CD4-positive, alpha-beta T cell treated with Interleukin-10 for 1 hour (primary cell): Measurements from ENCODE around the gene MEGF11.
A peak's percentile ranks its signal among the peaks of the same experiment; 100 is the strongest.

ENCODE experiments used
- DNase-seq: peaks from one replicate; pipeline ENCODE4 v3.0.0-alpha.2; 2020

The MEGF11 gene

DNA sequence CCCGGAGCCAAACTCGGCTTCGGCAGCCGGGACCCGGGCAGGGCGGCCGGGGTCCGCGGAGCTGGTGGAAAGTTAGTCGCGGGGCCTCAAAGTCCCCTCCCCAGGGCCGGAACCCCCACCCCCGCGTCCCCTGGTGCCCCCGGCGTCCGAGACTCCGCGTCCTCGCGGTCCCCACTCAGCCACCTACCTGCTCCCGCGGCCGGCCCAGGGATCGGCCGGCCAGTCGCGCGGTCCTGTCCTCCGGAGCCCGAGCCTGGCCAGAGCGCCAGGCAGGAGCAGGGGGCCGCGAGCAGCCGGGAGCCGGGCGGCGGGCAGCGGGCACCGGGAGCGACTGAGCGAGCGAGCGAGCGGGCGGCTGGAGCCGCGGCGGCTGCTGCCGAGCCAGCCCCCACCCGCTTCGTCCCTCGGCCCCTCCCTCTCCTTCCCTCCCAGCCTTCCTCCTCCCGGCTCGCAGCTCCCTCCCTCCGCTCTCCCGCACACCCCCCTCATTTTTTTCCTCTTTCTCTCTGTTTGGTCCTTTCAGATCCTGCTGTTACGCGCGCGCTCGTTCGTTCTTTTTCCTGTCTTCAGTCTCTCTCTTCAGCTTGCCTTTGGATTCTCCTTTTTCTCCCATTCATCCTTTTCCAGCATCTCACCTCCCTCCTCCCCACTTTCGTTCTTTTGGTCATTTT, at the start of gene MEGF11:
MEGF11 (minus strand) TSS at position 333 of the 671 bp plus-strand sequence. CDS start 125,347 bp downstream, outside the sequence.
- DNase-seq = no peak

DNA sequence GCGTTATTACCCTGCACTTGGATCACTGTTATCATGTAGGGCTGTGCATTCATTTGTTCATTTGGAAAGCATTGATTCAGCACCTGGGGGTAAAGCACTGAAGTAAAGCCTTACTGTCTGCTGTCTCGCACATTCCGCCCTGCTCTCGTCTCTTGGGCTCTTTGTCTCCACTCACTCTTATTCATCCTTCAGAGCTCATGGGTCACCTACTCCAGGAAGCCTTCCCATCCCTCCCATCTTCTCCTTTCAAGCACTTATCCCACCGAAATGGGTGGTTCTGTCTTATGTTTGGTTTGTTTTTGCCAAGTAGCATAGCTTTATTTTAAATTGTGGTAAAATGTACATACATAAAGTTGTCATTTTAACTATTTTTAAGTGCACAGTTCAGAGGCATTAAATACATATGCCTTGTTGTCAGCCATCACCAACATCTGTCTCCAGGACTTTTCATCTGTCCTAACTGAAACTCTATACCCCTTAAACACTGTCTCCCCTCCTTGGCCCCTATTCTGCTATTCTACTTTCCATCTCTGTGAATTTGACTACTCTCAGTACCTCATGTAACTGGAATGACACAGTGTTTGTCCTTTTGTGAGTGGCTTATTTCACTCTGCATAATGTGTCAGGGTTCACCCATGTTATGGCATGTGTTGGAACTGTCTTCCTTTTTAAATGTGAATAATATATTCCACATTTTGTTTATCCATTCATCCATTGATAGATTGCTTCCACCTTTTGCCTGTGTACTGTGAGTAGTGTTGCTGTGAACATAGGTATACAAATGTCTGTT, 49.1 kb upstream of the MEGF11 start:
- DNase-seq = no peak

DNA sequence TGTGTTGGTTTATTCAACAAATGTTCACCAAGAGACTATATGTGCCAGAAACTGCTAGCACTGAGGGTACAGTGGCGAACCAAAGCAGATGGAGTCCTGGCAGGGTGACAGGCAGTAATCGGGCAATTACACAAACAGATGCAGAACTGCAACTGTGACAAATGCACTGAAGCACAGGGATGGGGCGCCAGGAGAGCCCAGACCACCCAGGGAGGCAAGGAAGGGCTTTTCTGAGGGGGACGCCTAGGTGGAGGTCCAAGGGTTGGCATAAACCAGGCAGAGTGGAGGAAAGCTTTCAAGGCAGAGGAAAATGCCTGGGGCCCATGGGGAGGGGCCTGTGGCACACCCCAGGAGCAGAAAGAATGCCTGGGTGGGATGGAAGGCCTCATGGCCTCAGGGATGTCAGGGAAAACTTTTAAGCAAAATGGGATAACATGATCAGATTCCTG, 45.3 kb upstream of the MEGF11 start:
- no peak for DNase-seq

DNA sequence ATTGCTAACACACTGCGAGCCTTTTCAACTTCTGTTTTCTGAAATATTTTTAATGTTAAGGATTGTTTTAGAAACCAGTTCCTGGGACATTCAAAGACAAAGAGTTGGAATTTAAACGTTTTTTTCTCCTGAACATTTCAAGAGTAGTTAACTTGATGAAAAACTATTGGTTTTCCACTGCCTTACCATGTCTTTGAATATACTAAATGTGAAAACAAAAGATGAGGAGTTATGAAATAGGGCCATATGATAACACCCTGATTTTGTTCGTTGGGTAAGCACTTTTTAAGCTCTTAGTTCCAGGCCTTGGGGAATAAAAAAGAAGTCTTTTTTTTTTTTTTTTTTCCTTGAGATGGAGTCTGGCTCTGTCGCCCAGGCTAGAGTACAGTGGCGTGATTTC, 42.6 kb upstream of the MEGF11 start:
- DNase-seq = no peak

DNA sequence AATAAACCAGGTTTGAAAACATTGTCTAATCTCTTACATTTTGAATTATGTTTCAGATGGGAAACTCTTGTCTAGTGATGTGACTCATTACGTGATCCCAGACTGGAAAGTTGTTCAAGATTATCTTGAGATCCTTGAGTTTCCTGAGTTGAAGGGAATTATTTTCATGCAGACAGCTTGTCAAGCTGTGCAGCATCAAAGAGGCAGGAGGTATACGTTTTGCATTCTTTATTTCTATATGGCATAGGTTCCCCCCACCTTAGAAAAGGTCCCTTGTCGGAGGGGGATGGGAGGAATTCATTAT, 41.3 kb upstream of the MEGF11 start:
- no peak for DNase-seq

DNA sequence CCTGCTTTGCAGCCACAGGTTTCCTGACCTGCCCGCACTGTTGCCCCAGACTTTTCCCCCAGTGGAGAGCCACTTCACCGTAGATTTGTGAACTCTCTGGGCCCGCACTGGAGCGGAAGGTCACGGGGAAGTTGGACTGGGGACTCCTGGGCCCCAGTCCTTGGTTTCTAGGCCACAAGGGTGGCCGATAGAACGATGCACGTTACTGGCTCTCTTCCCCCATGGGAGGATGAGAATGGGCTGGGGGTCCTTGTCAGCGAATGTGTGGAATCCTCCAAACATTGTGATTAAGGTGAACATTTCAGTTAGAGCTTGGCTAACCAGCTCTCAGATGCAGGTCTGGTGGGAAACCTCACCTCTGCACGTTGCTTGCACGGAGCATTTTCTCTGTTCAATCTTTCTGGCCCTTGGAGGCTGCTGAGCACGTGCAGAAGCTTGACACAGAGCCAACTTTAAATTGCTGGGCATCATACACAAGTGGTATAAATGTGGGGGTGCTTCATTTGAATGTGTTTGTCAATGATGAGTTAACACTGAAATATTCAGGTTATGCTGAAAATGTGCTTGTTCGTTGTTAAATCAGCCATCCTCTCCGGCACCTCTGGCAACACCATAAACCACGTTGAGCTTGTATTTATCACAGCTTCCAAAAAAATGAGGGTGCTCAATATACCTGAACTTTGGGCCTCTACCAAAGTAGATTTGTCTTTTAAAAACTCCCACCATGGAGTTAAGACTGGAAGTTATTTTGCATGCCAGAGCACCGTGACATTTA, 40.8 kb upstream of the MEGF11 start:
- peak; percentile 23 for DNase-seq

DNA sequence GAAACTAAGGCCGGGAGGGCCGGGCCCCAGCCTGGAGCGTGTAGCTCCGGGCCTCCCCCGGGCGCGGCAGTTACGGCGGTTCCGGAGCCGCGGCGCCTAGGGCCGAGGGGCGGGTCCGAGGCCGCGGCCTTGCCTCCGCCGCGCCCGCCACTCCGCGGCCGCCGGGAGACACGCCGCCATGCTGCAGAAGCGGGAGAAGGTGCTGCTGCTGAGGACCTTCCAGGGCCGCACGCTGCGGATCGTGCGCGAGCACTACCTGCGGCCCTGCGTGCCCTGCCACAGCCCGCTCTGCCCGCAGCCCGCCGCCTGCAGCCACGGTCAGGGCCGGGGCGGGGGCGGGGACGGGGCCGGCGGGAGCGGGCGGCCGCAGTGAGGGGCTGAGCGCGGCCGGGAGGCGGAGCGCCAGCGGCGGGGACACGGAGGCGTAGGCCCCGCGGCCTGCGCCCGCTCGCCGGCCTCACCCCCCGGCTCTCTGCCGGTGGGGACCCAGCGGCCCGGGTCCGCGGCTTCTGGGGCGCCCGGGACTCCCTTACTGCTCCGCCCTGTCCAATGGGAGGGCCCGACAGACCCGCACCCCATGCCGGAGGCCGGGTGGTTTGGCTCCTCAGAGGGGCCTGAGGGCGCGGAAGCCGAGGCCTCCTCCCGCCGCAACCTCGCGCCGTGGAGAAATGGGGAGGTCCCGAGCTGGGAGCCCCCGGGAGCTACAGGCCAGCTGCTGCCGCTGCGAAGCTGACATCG, 40.0 kb upstream of the MEGF11 start, which contains the start of gene DIS3L:
DIS3L (plus strand) TSS at position 150 of the 738 bp plus-strand sequence; CDS start at position 179, 29 bp downstream.
- peak; percentile 66 for DNase-seq

DNA sequence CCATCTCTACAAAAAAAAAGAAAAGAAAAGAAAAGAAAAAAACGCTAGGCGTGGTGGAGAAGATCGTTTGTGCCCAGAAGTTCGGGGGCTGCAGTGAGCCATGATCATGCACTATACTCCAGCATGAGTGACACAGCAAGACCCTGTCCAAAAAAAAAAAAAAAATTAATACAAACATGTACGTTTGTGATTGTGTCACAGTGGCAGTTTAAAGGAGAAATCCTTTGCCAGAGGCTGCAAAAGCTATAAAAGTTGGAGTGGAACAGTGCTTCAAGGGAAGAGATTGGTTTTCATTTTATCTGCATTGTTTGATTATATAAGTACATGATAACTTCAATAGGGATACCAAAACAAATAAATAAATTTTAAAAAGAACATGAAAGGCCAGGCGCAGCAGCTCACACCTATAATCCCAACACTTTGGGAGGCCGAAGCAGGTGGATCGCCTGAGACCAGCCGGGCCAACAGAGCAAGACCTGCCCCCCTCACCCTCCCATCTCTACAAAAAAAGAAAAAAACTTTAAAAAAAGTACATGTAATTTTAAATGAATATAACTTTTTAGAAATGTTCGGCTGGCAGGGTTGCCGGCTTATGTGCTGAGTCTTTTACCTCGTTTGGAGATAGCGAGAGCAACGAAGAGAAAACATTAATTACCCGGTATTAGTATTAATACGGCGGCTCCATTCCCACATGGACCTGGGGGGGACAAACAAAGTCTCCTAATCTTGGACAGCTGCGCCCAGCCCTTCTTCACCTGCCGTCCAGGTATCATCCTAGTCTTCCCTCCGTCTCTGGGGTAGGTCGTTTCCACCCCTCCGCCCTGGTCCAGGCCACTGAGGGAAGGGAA, 39.2 kb upstream of the MEGF11 start:
- peak; percentile 2 for DNase-seq

DNA sequence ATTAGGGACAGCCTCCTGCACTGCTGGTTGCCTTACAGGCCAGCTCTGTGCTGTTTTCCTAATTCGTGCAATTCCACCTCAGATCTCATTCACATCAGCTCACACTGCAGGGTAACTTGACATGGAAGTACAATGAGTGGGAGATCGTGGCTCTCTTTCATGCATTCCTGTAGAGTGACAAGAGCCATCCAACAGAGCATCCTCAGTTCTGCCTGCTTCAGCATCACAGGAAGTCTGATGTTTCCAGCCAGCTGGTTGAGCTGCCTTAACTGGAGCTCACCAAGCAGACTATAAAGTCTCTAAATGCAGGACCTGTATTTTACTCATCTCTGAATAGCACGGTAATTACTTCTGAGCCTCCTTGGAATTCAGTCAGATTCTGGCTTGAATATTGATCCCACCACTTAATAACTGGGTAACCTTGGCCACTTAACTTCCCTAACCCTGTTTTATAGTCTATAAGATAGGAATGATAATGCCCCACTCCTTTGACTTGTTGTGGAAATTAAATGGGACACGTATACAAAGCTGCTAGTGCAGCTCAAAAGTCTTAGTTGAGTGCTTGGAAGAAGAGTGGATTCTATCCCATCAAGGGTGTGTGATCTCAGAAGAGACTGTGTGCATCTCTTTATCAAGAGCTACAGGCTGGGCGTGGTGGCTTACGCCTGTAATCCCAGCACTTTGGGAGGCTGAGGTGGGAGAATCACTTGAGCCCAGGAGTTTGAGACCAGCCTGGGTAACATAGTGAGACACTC, 38.4 kb upstream of the MEGF11 start:
- peak; percentile 3 for DNase-seq

DNA sequence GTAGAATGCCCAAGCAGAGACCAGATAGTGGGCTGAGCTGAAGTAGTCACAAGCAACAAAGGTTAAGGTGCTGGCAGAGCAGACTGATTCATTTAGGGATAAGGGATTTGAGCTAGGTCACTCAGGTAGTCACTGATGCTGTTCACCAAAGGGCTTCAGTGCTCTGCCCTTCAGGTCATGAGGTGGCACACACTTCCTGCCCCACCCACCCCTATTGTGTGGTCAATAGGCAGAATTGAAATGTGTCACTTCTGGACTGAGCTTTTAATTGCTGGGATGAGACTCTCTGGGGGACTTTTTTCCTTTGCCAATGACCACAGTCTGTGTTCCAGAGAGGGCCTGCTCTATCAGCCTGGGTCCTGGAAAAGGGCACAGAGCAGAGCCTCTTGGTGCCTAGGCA, 37.0 kb upstream of the MEGF11 start:
- DNase-seq = no peak

DNA sequence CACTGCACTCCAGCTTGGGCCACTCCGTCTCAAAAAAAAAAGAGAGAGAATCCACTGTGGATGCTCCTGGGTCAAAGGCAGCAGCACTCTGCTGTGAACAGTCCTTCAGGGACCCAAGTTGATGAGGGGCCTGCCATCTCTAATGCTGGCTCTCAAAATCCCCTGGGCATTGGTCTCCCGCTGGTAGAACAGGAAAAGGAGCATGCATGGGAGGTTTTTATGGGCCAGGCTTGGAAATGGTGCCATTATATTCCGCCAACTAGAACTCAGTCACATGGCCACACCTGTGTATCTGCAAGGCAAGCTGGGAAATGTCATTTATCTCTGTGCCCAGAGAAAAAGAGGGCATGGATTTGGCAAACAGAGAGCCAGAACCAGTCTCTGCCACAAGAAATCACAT, 36.5 kb upstream of the MEGF11 start:
- DNase-seq = no peak

DNA sequence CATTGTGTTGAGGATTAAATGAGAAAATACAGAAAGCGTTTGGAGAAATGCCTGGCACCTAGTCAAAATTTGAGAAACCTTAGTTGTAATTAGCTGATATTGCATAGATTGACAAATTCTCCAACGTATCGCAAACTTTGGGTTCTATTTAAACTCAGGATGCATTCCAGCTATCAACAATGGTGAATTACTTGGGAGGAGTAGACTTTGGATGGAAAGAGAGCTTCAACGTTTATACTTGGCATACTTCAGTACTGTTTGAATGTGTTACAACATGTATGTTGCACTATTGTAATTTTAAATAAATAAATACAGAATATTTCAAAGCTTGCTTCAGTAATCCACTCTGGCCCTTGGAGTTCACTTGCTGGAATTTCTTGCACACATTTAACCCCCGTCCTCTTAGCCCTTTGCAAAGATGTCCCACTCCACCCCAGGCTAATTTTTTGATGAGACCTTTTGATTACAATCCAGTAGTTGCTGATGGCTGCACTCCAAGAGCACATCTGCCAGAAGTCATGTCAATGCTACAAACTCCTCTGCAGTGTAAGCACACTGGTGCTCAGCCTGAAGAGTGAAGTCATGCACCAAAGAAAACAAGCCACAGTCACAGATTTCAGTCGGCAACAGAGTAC, 35.1 kb upstream of the MEGF11 start:
- DNase-seq = no peak

DNA sequence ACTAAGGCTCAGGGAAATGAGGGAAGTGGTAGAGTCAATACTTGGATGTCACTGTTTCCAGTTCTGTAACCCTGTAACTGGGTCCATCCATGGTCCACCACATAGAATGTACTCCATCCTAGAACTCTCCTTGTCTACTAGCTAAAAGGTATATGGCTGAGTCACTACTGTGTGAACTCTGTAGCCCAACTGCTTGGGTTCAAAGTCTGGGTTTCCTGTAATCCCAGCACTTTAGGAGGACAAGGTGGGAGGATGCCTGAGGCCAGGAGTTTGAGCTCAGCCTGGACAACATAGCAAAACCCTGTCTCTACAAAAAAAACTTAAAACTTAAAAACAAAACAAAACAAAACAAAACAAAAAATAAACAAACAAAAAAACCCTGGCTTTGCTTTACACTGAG, 34.5 kb upstream of the MEGF11 start:
- DNase-seq = no peak

DNA sequence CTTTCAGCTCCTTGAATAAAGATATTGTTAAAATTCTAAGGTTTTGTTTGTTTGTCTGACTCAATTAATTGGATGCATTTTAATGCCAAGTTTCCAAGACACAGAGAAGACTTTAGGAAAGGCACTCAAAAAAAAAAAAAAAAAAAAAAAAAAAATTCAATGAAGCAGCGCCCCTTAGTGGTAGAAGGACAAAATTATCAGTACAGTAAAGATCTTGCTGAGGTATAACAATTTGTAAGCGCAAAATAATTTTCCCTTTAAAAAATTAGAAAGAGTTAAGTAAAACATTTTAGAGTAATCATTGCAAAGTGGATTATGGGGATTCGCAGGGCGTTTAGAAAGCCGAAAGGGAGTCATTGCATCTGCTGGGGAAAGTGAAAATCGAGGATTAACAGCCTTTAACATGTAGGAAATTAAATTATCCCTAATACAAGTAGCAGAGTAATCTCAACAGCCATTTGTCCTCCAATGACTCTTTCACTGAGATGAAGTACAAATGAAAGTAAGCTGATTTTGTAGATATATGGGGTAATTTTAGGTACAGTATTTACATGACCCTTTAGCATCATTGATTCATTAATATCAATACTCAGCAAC, 34.0 kb upstream of the MEGF11 start:
- peak; percentile 37 for DNase-seq

DNA sequence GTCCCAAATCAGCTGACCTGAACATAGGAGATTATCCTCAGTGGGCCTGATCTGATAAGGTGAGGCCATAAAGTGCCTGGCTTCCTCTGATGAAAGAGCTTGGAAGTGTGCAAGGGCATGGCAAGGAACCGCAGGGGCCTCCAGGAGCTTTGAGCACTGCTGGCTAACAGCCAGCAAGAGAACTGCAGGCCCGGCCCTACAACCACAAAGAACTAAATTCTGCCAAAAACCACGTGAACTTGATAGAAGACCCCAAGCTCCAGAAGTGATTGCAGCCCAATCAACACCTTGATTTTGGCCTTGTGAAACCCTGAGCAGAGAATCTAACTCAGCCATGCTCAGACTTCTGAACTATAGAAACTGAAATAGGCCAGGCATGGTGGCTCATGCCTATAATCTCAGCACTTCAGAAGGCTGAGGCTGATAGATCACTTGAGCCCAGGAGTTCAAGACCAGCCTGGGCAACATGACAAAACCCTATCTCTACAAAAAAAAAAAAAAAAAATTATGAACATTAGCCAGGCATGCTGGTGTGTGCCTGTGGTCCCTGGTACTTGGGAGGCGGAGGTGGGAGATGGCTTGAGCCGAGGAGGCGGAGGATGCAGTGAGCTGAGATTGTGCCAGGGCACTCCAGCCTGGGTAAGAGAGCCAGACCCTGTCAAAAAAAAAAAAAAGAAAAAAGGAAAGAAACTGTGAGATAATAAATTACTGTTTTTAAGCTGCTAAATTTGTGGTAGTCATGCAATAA, 32.2 kb upstream of the MEGF11 start:
- DNase-seq = no peak

DNA sequence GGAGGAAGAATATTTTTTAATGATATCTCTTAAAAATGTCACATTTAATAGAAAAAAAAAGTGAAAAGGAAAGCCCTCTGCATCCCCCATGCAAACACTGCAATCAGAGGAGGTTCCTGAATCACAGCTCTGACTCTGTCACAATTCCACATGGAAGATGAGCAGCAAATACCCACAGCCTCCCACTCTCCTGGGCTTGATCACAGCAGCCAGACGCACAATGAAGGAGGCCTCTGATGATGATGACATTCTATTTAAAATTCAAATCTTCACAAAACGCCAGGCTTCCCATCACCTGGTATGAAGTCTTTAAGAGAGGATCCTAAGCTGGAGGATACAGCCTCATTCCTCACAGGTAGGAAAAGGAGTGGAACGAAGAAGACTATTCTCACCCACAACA, 30.7 kb upstream of the MEGF11 start:
- DNase-seq = no peak

DNA sequence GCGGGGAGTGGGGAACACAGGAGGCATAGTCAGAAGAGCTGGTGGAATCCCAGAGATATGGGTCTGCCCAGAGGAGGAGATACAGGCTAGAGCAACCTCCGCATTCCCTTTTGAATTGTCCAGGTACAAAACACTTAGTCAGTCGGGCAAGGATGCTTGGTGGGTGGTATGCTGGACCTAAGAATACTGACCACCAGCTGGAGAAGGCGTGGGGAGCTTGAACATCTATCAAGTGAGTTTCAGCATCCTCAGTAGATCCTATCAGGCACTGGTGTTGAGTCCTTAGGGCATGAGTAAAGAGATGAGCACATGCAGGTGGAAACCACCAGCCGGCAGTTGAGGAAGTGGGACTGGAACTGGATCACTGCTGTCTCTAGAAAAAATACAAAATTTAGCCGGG, 25.1 kb upstream of the MEGF11 start:
- no peak for DNase-seq

DNA sequence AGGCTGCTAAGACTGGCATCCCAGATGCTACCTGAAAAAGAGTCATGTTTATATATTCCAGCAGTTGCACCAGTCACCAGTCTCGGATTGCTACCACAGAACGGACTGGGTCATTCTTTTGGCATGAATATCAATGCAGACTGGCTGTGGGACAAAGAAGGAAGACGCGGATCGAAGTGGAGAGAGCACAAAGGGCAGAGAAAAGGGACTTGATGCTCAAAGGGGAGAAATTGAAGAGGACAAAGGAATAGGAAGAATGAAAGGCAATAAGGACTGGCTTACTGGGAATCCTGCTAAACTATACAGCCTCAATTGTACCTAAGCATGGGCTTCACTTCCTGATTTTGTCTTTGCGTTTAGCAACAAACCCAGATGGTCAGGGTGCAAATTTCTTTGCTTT, 24.5 kb upstream of the MEGF11 start:
- no peak for DNase-seq

DNA sequence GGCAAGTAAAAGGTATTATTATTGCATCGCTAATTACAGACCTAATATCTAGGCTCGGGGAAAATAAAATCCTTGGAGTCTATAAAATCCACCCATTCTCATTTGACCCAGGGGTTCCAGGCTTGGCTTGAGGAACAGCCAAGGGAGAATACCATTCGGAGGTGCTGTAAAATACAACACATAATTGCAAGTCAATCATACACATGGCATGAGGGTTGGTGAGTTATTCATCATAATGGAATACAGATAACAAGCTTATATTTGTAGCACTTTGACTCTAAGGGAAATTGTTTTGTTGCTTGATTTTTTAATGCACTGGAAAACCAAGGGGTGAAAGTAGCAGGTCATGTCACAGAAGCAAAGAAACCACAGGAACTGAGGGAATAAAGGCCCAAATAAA, 23.0 kb upstream of the MEGF11 start:
- DNase-seq = no peak

DNA sequence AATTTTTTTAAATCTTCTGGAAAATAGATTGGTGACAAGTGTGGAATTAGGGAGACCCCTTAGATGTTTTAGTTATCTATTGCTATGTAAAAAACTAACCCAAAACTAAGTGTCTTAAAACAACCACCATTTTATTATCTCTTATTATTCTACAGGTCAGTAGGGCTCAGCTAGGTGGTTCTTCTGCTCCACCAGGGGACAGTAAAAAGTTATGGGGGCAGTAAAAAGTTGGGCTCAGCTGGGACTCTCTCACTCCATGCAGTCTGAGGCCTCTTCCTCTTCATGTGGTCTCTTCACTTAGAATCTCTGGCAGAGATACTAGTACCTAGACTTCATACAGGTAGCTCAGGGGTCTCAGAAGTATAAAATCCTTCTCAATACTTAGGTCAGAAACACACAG, 21.8 kb upstream of the MEGF11 start:
- no peak for DNase-seq
